Neural crest cell (in vitro differentiated cells): ENCODE data around the gene ENTREP1. TPM values are rescaled to one million over a fixed set of nuclear protein-coding genes. Genes with fewer than 3 reads are reported as not detected.

Source experiments
- DNase-seq: peaks from one replicate; pipeline ENCODE4 v3.0.0; 2021; ENCODE audit warnings: low read depth, mixed read lengths, low spot score
- H3K27ac Mint-ChIP-seq: one replicate; pipeline ENCODE4 v1.8.0; 2021; ENCODE audit warnings: mild to moderate bottlenecking, mixed read lengths; ENCODE audit not compliant: unreplicated experiment
- H3K27me3 Mint-ChIP-seq: 2 replicates; pipeline ENCODE4 v1.8.0; 2021; ENCODE audit warnings: low read depth, mild to moderate bottlenecking, mixed read lengths
- H3K36me3 Mint-ChIP-seq: 2 replicates; pipeline ENCODE4 v1.8.0; 2021; ENCODE audit warnings: low read depth, mild to moderate bottlenecking, mixed read lengths
- H3K4me1 Mint-ChIP-seq: 2 replicates; pipeline ENCODE4 v1.8.0; 2021; ENCODE audit warnings: mixed read lengths
- H3K4me3 Mint-ChIP-seq: one replicate; pipeline ENCODE4 v1.8.0; 2021; ENCODE audit warnings: mild to moderate bottlenecking, mixed read lengths
- H3K9me3 Mint-ChIP-seq: 2 replicates; pipeline ENCODE4 v1.8.0; 2021; ENCODE audit warnings: mixed read lengths
- CTCF ChIP-seq: fragments of 200-600 bp; sonication (generic); conservative IDR thresholded peaks from 2 replicates; pipeline ENCODE4 v1.5.0; 2021; ENCODE audit warnings: antibody characterized with exemption, mild to moderate bottlenecking
- total RNA-seq: library from RNA; stranded (reverse); gene quantifications from 2 replicates; pipeline ENCODE4 v1.2.1, GENCODE V29; 2021

The ENTREP1 gene
- total RNA-seq, 1 donor from 2014 or later, result 0.44 TPM

GRCh38 chr9:69370430-69370829 is 45.4 kb downstream of the ENTREP1 start:
- Mint-ChIP-seq H3K27me3 (no peaks in the 10 kb centered on the region), H3K36me3 (no peaks in the 10 kb centered on the region), H3K4me3 (no peak overlapping the region), H3K27ac (no peak overlapping the region), H3K9me3 (peaks cover 2% of the 10 kb centered on the region), H3K4me1 (peaks cover 5% of the 10 kb centered on the region)
- DNase-seq, result no peak
- no peak for TF ChIP-seq CTCF

GRCh38 chr9:69371001-69371400 is 46.0 kb downstream of the ENTREP1 start:
- DNase-seq, result no peak
- Mint-ChIP-seq H3K27me3 (no peaks in the 10 kb centered on the region), H3K4me3 (no peak overlapping the region), H3K9me3 (peaks cover 2% of the 10 kb centered on the region), H3K36me3 (no peaks in the 10 kb centered on the region), H3K27ac (no peak overlapping the region), H3K4me1 (peaks cover 7% of the 10 kb centered on the region)
- TF ChIP-seq CTCF, result no peak

- no peak for TF ChIP-seq CTCF
- H3K4me1 Mint-ChIP-seq, result peaks cover 27% of the 10 kb centered on the region
- no peaks in the 10 kb centered on the region for H3K9me3 Mint-ChIP-seq
- H3K27ac Mint-ChIP-seq, result no peak overlapping the region
- DNase-seq, result no peak
- H3K27me3 Mint-ChIP-seq, result no peaks in the 10 kb centered on the region
- no peaks in the 10 kb centered on the region for H3K36me3 Mint-ChIP-seq
- H3K4me3 Mint-ChIP-seq, result no peak overlapping the region
These were observed 51.6 kb downstream of the ENTREP1 start for GRCh38 chr9:69376651-69377050.

GRCh38 chr9:69377291-69377690 is 52.3 kb downstream of the ENTREP1 start:
- H3K27me3 Mint-ChIP-seq, result no peaks in the 10 kb centered on the region
- H3K9me3 Mint-ChIP-seq, result no peaks in the 10 kb centered on the region
- no peaks in the 10 kb centered on the region for H3K36me3 Mint-ChIP-seq
- no peak overlapping the region for H3K4me3 Mint-ChIP-seq
- no peak overlapping the region for H3K27ac Mint-ChIP-seq
- DNase-seq, result no peak
- H3K4me1 Mint-ChIP-seq, result peaks cover 33% of the 10 kb centered on the region
- no peak for TF ChIP-seq CTCF

- TF ChIP-seq CTCF, result no peak
- no peak overlapping the region for H3K27ac Mint-ChIP-seq
- H3K27me3 Mint-ChIP-seq, result no peaks in the 10 kb centered on the region
- no peaks in the 10 kb centered on the region for H3K9me3 Mint-ChIP-seq
- no peaks in the 10 kb centered on the region for H3K36me3 Mint-ChIP-seq
- no peak for DNase-seq
- H3K4me1 Mint-ChIP-seq, result peaks cover 37% of the 10 kb centered on the region
- H3K4me3 Mint-ChIP-seq, result no peak overlapping the region
These were observed 53.0 kb downstream of the ENTREP1 start for GRCh38 chr9:69377981-69378380.
